Measurements from ENCODE around the gene AQP12B.
"Not testable (repeated sequence)": the region's sequence is repeated elsewhere in the genome, so short reads cannot be mapped to it uniquely, and the experiment has no call there.

Gene AQP12B

GRCh38 chr2:240682431-240683224 lies at the start of gene AQP12B:
TSS of gene AQP12B (minus strand) at chr2:240682885. CDS start at chr2:240682837, 48 bp downstream.
- DNase-seq = not testable (repeated sequence)

GRCh38 chr2:240732184-240732583 lies 49.5 kb upstream of the AQP12B start:
- DNase-seq = no peak

- DNase-seq = peak; percentile 47
Measured at GRCh38 chr2:240731178-240731545, 48.5 kb upstream of the AQP12B start.

GRCh38 chr2:240730501-240731177 lies 48.0 kb upstream of the AQP12B start:
- no peak for DNase-seq

- no peak for DNase-seq
Measured at GRCh38 chr2:240728827-240729226, 46.1 kb upstream of the AQP12B start.

- DNase-seq = no peak
Measured at GRCh38 chr2:240728361-240728760, 45.7 kb upstream of the AQP12B start.

- no peak for DNase-seq
Measured at GRCh38 chr2:240727913-240728312, 45.2 kb upstream of the AQP12B start.

GRCh38 chr2:240727439-240727838 lies 44.8 kb upstream of the AQP12B start:
- no peak for DNase-seq

- DNase-seq = no peak
Measured at GRCh38 chr2:240726876-240727275, 44.2 kb upstream of the AQP12B start.

- DNase-seq = no peak
Measured at GRCh38 chr2:240725671-240726070, 43.0 kb upstream of the AQP12B start.

GRCh38 chr2:240725266-240725665 lies 42.6 kb upstream of the AQP12B start:
- DNase-seq = no peak

- no peak for DNase-seq
Measured at GRCh38 chr2:240724431-240724830, 41.7 kb upstream of the AQP12B start.

- DNase-seq = no peak
Measured at GRCh38 chr2:240723851-240724250, 41.2 kb upstream of the AQP12B start.

- no peak for DNase-seq
Measured at GRCh38 chr2:240722796-240723735, 40.4 kb upstream of the AQP12B start.

GRCh38 chr2:240722376-240722775 lies 39.7 kb upstream of the AQP12B start:
- DNase-seq = no peak

- no peak for DNase-seq
Measured at GRCh38 chr2:240721596-240722180, 39.0 kb upstream of the AQP12B start.

- DNase-seq = no peak
Measured at GRCh38 chr2:240720686-240721595, 38.3 kb upstream of the AQP12B start.

GRCh38 chr2:240719676-240720545 lies 37.2 kb upstream of the AQP12B start:
- DNase-seq = no peak

- no peak for DNase-seq
Measured at GRCh38 chr2:240718896-240719490, 36.3 kb upstream of the AQP12B start.
